Lung (tissue), 12 donors: ENCODE results near the gene ZNF106. TPM values are rescaled to one million over a fixed set of nuclear protein-coding genes. Genes with fewer than 3 reads are reported as not detected.

Source experiments
- ATAC-seq: fragments of 200-7000 bp; cut with Tn5 transposase; one replicate; pipeline ENCODE4 v1.9.1; 2020; ENCODE audit warnings: moderate number of reproducible peaks; ENCODE audit not compliant: insufficient read depth, low FRiP score
- DNase-seq, 3 donors: peaks; one replicate each; pipeline ENCODE4 v3.0.0-alpha.2; 2013 to 2017
- H3K27ac ChIP-seq, 2 donors: one replicate each; pipeline ENCODE4 v1.5.1; 2013; ENCODE audit warnings: mild to moderate bottlenecking in 2 of 2, moderate library complexity in 2 of 2, control low read depth in 1 of 2, inconsistent platforms in 1 of 2, low read depth in 1 of 2, low read length in 1 of 2
- H3K27me3 ChIP-seq, 3 donors: one replicate each; pipeline ENCODE4 v1.5.1; 2013; ENCODE audit warnings: low read length in 2 of 3; ENCODE audit not compliant: control insufficient read depth in 3 of 3, insufficient read depth in 3 of 3
- H3K36me3 ChIP-seq, 4 donors: one replicate each; pipeline ENCODE4 v1.5.1; 2013; ENCODE audit warnings: low read length in 4 of 4, mild to moderate bottlenecking in 1 of 4, moderate library complexity in 1 of 4; ENCODE audit not compliant: control insufficient read depth in 4 of 4, insufficient read depth in 4 of 4
- H3K4me1 ChIP-seq, 5 donors: one replicate each; pipeline ENCODE4 v1.5.1; 2013; ENCODE audit warnings: low read length in 5 of 5, mild to moderate bottlenecking in 2 of 5, moderate library complexity in 1 of 5; ENCODE audit not compliant: control insufficient read depth in 5 of 5, insufficient read depth in 5 of 5
- H3K4me3 ChIP-seq: one replicate; pipeline ENCODE4 v1.5.1; 2013; ENCODE audit warnings: mild to moderate bottlenecking, control low read depth, moderate library complexity
- H3K9ac ChIP-seq, 2 donors: one replicate each; pipeline ENCODE4 v1.5.1; 2013; ENCODE audit warnings: low read length in 2 of 2, control low read depth in 1 of 2; ENCODE audit not compliant: insufficient read depth in 1 of 2
- H3K9me3 ChIP-seq, 4 donors: one replicate each; pipeline ENCODE4 v1.5.1; 2013; ENCODE audit warnings: low read length in 3 of 4, mild to moderate bottlenecking in 1 of 4, moderate library complexity in 1 of 4; ENCODE audit not compliant: control insufficient read depth in 4 of 4, insufficient read depth in 3 of 4
- CTCF ChIP-seq: IDR thresholded peaks from 2 replicates; pipeline ENCODE4 v1.5.1; 2012; ENCODE audit warnings: mild to moderate bottlenecking; ENCODE audit errors: control extremely low read depth, extremely low read depth
- WGBS, 2 donors: extraction: QIAGEN DNeasy Blood & Tissue Kit; methylation state at CpG; one replicate each; pipeline ENCODE4 v1.1.7; 2013; 5-methylcytosine and 5-hydroxymethylcytosine counted together
- polyA plus RNA-seq, 2 donors: library from polyadenylated mRNA; stranded (reverse); fragments of 200-250 nt; gene quantifications; one replicate each; pipeline ENCODE4 v1.2.1, GENCODE V29; 2013
- total RNA-seq, 2 donors: library from RNA; depleted of rRNA in 1 of 2; stranded (reverse); fragments of >200 nt in 1 of 2; gene quantifications; one replicate each; pipeline ENCODE4 v1.2.1, GENCODE V29; 2014 to 2021
- donor health status: control.
- donor health status: control.
- donor health status: Bipolar disorder and iron deficiency.
- donor health status: healthy.
- donor health status: DM: yes; HTN: yes; CAD: no.

ZNF106 gene
- total and polyA plus RNA-seq, 4 donors: 10.9 to 67.5 (median 41.2) TPM

GRCh38 chr15:42456971-42457370 lies 34.0 kb downstream of the ZNF106 start:
- ATAC-seq (no peak), DNase-seq (peak in 2 of 3 donors; percentile 14 to 40)
- TF ChIP-seq CTCF: no peak
- Histone ChIP-seq H3K27me3 (no peaks in the 10 kb centered on the region), H3K9ac (peak overlapping the region in 1 of 2 donors; percentile 84), H3K4me1 (peaks cover 1 to 20% (median 8%) of the 10 kb centered on the region in 5 donors), H3K27ac (peak overlapping the region; percentile 81 to 96), H3K4me3 (no peak overlapping the region), H3K9me3 (no peaks in the 10 kb centered on the region), H3K36me3 (peaks cover 0 to 4% (median 1%) of the 10 kb centered on the region in 4 donors)
- 33 to 54% methylated on average over 3 of the region's 3 CpGs for WGBS, 2 donors

- no peak for ATAC-seq
- no peak for TF ChIP-seq CTCF
- Histone ChIP-seq H3K4me1 (peaks cover 1 to 20% (median 8%) of the 10 kb centered on the region in 5 donors), H3K9ac (peak overlapping the region in 1 of 2 donors; percentile 38), H3K27me3 (no peaks in the 10 kb centered on the region), H3K9me3 (no peaks in the 10 kb centered on the region), H3K27ac (peak overlapping the region in 1 of 2 donors; percentile 96), H3K4me3 (no peak overlapping the region), H3K36me3 (peaks cover 1 to 7% (median 5%) of the 10 kb centered on the region in 4 donors)
- DNase-seq: peak in 1 of 3 donors; percentile 47
Measured at GRCh38 chr15:42456531-42456930, 34.4 kb downstream of the ZNF106 start.

- H3K9me3 ChIP-seq: no peaks in the 10 kb centered on the region
- peaks cover 1 to 20% (median 13%) of the 10 kb centered on the region in 5 donors for H3K4me1 ChIP-seq
- H3K27me3 ChIP-seq: no peaks in the 10 kb centered on the region
- no peak for TF ChIP-seq CTCF
- ATAC-seq: no peak
- no peak overlapping the region for H3K27ac ChIP-seq
- no peak overlapping the region for H3K9ac ChIP-seq
- WGBS, 2 donors: 89 to 98% methylated on average over 3 of the region's 3 CpGs
- no peak for DNase-seq
- peaks cover 11 to 26% (median 19%) of the 10 kb centered on the region in 4 donors for H3K36me3 ChIP-seq
- H3K4me3 ChIP-seq: no peak overlapping the region
Measured at GRCh38 chr15:42453826-42454225, 37.1 kb downstream of the ZNF106 start.

- peak; percentile 49 for ATAC-seq
- DNase-seq: no peak
- peaks cover 0 to 14% (median 0%) of the 10 kb centered on the region in 5 donors for H3K4me1 ChIP-seq
- no peaks in the 10 kb centered on the region for H3K27me3 ChIP-seq
- peaks cover 23 to 48% (median 34%) of the 10 kb centered on the region in 4 donors for H3K36me3 ChIP-seq
- H3K9ac ChIP-seq: no peak overlapping the region
- no peaks in the 10 kb centered on the region for H3K9me3 ChIP-seq
- TF ChIP-seq CTCF: no peak
- 69 to 85% methylated on average over 4 of the region's 4 CpGs for WGBS, 2 donors
- no peak overlapping the region for H3K4me3 ChIP-seq
- peak overlapping the region in 1 of 2 donors; percentile 21 for H3K27ac ChIP-seq
Measured at GRCh38 chr15:42450425-42450790, 40.5 kb downstream of the ZNF106 start.
